ENCODE results near the gene TRIB2.

GRCh38 chr2:12767541-12767940, 50.8 kb downstream of the TRIB2 start:
- no peak for TF ChIP-seq RNF219 (CRISPR knock-in tag; IDR thresholded peaks at IDR 0.05)
- no peak for TF ChIP-seq ZNF703 (CRISPR knock-in tag; IDR thresholded peaks at IDR 0.05; ENCODE audit: borderline replicate concordance)
- no peak for TF ChIP-seq HOXD1 (CRISPR knock-in tag; IDR thresholded peaks at IDR 0.05)
- TF ChIP-seq ZNF510 (CRISPR knock-in tag; IDR thresholded peaks at IDR 0.05; ENCODE audit: low read depth): no peak
- TF ChIP-seq SIN3A (IDR thresholded peaks at IDR 0.05; ENCODE audit: borderline replicate concordance, low read depth, low read length): no peak
- no peak for TF ChIP-seq ZNF354B (CRISPR knock-in tag; IDR thresholded peaks at IDR 0.05)
- TF ChIP-seq ZNF274 (CRISPR knock-in tag; IDR thresholded peaks at IDR 0.05): no peak
- TF ChIP-seq RAD21 (CRISPR knock-in tag; IDR thresholded peaks at IDR 0.05): no peak
- no peak for TF ChIP-seq SPEN (CRISPR knock-in tag; IDR thresholded peaks at IDR 0.05; ENCODE audit: low read depth)
